Endodermal cell (in vitro differentiated cells): ENCODE measurements around the gene WDFY2. TPM values are rescaled to one million over a fixed set of nuclear protein-coding genes. Genes with fewer than 3 reads are reported as not detected.

ENCODE experiments used
- DNase-seq: peaks from one replicate; pipeline ENCODE4 v3.0.0-alpha.2; 2017
- H3K27ac ChIP-seq: 2 replicates; pipeline ENCODE4 v1.5.1; 2013; ENCODE audit warnings: mild to moderate bottlenecking, low read depth, low read length, moderate library complexity
- H3K27me3 ChIP-seq: 2 replicates; pipeline ENCODE4 v1.6.1; 2013; ENCODE audit warnings: mild to moderate bottlenecking, low read length, moderate library complexity; ENCODE audit not compliant: insufficient read depth, control insufficient read depth, poor library complexity, severe bottlenecking
- H3K36me3 ChIP-seq: 2 replicates; pipeline ENCODE4 v1.7.0; 2013; ENCODE audit warnings: mild to moderate bottlenecking, low read length, moderate library complexity; ENCODE audit not compliant: control insufficient read depth, insufficient read depth
- H3K4me1 ChIP-seq: one replicate; pipeline ENCODE4 v1.7.0; 2013; ENCODE audit warnings: low read length; ENCODE audit not compliant: control insufficient read depth, insufficient read depth
- H3K4me3 ChIP-seq: 2 replicates; pipeline ENCODE4 v1.5.1; 2013; ENCODE audit warnings: mild to moderate bottlenecking, low read length, moderate library complexity
- H3K9ac ChIP-seq: 2 replicates; pipeline ENCODE4 v1.6.1; 2013; ENCODE audit warnings: mild to moderate bottlenecking, low read length, moderate library complexity; ENCODE audit not compliant: poor library complexity, severe bottlenecking; ENCODE audit errors: extremely low read depth
- H3K9me3 ChIP-seq: 2 replicates; pipeline ENCODE4 v1.6.1; 2013; ENCODE audit warnings: mild to moderate bottlenecking, low read length, moderate library complexity; ENCODE audit not compliant: control insufficient read depth
- H3K27ac Mint-ChIP-seq: 2 replicates; pipeline ENCODE4 v1.8.0; 2020; ENCODE audit warnings: mixed read lengths
- H3K27me3 Mint-ChIP-seq: 2 replicates; pipeline ENCODE4 v1.8.0; 2021; ENCODE audit warnings: mild to moderate bottlenecking, mixed read lengths; ENCODE audit not compliant: insufficient read depth
- H3K36me3 Mint-ChIP-seq: 2 replicates; pipeline ENCODE4 v1.8.0; 2020; ENCODE audit warnings: low read depth, mixed read lengths
- H3K4me1 Mint-ChIP-seq: 2 replicates; pipeline ENCODE4 v1.8.0; 2020; ENCODE audit warnings: mixed read lengths
- H3K4me3 Mint-ChIP-seq: 2 replicates; pipeline ENCODE4 v1.8.0; 2020; ENCODE audit warnings: mild to moderate bottlenecking, moderate library complexity, mixed read lengths
- H3K9me3 Mint-ChIP-seq: 2 replicates; pipeline ENCODE4 v1.8.0; 2020; ENCODE audit warnings: mild to moderate bottlenecking, mixed read lengths
- WGBS, 2 experiments: methylation state at CpG; one replicate each; pipeline versions ENCODE4 v1.1.5 to v1.1.7; 2013; ENCODE audit warnings: missing lambda C conversion rate in 2 of 2, mixed read lengths in 1 of 2; ENCODE audit not compliant: insufficient coverage in 1 of 2, insufficient read length in 1 of 2; 5-methylcytosine and 5-hydroxymethylcytosine counted together
- total RNA-seq, 2 donors: library from RNA; stranded (reverse); fragmentation: NEBNext Ultra II Directional in 1 of 2; extraction: Animal tissue kit (Norgen Biotek cat#: 25700) in 1 of 2; gene quantifications; 2 replicates in 1 of 2; 3 replicates in 1 of 2; pipeline ENCODE4 v1.2.1, GENCODE V29; 2021
- TF ChIP-seq, protein P1 (sequence below): fragments of 200-600 bp; sonication (generic); conservative IDR thresholded peaks from 2 replicates; pipeline ENCODE4 v1.5.0; 2021; ENCODE audit warnings: antibody characterized with exemption, mild to moderate bottlenecking

Gene WDFY2
- total RNA-seq, 2 donors from 2014 or later: 20.6 to 28.0 TPM

DNA sequence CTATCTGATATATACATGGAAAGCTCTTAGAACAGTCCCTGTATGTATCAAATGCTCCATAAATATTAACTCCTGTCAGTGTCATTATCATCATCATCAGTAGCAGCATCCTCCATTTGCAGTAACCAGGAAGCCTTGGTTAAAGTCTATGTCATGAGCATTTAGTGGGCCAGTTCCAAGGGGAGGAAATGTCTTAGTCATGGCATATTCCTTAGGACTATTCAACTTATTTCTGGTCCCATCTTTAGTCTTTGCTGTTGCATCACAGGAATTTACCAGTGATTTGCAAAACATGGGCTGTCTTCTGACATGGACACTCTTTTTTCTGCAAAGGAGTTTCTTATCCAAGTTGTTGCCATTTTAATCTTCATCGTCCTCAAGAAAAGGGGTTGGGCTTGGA, 98.4 kb downstream of the WDFY2 start:
- no peaks in the 10 kb centered on the region for H3K27me3 ChIP-seq
- no peaks in the 10 kb centered on the region for H3K9me3 ChIP-seq
- no peak for DNase-seq
- no peak overlapping the region for H3K4me3 ChIP-seq
- H3K27ac Mint-ChIP-seq: no peak overlapping the region
- no peaks in the 10 kb centered on the region for H3K9me3 Mint-ChIP-seq
- H3K27ac ChIP-seq: no peak overlapping the region
- no peak overlapping the region for H3K4me3 Mint-ChIP-seq
- no peaks in the 10 kb centered on the region for H3K27me3 Mint-ChIP-seq
- no peak overlapping the region for H3K9ac ChIP-seq
- H3K36me3 Mint-ChIP-seq: peaks cover 2% of the 10 kb centered on the region
- H3K36me3 ChIP-seq: no peaks in the 10 kb centered on the region
- WGBS, 2 experiments: 94 to 100% methylated on average over 1 of the region's 1 CpG
- H3K4me1 Mint-ChIP-seq: peaks cover 24% of the 10 kb centered on the region
- H3K4me1 ChIP-seq: no peaks in the 10 kb centered on the region
- TF ChIP-seq, protein P1, sequence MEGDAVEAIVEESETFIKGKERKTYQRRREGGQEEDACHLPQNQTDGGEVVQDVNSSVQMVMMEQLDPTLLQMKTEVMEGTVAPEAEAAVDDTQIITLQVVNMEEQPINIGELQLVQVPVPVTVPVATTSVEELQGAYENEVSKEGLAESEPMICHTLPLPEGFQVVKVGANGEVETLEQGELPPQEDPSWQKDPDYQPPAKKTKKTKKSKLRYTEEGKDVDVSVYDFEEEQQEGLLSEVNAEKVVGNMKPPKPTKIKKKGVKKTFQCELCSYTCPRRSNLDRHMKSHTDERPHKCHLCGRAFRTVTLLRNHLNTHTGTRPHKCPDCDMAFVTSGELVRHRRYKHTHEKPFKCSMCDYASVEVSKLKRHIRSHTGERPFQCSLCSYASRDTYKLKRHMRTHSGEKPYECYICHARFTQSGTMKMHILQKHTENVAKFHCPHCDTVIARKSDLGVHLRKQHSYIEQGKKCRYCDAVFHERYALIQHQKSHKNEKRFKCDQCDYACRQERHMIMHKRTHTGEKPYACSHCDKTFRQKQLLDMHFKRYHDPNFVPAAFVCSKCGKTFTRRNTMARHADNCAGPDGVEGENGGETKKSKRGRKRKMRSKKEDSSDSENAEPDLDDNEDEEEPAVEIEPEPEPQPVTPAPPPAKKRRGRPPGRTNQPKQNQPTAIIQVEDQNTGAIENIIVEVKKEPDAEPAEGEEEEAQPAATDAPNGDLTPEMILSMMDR: no peak

DNA sequence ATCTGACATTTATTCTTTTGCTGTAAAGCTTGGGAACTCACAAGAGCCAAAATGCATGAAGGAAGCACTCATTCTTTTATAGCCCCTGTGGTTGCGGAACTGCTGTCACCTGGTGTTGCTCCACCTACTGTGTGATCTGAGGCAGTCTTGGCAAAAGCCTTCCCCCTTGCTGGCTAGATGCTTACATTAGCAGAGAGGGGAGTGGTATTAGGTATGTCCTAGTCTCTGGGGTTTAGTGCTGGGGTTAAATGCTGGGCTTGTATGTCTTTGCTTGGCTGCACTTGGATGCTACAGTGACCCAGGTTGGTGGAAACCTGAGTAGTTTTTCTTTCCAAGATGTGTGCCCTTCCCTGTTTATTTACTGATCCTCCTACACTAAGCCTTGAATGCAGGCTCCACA, 99.3 kb downstream of the WDFY2 start:
- Mint-ChIP-seq H3K4me1 (peaks cover 33% of the 10 kb centered on the region), H3K9me3 (no peaks in the 10 kb centered on the region), H3K27ac (no peak overlapping the region), H3K4me3 (no peak overlapping the region), H3K27me3 (no peaks in the 10 kb centered on the region), H3K36me3 (peaks cover 2% of the 10 kb centered on the region)
- 88 to 100% methylated on average over 1 of the region's 1 CpG for WGBS, 2 experiments
- no peaks in the 10 kb centered on the region for H3K36me3 ChIP-seq
- H3K4me3 ChIP-seq: no peak overlapping the region
- no peak overlapping the region for H3K9ac ChIP-seq
- TF ChIP-seq, protein P1: peak; percentile 40
- H3K27ac ChIP-seq: no peak overlapping the region
- DNase-seq: peak; percentile 61
- no peaks in the 10 kb centered on the region for H3K4me1 ChIP-seq
- no peaks in the 10 kb centered on the region for H3K9me3 ChIP-seq
- no peaks in the 10 kb centered on the region for H3K27me3 ChIP-seq

DNA sequence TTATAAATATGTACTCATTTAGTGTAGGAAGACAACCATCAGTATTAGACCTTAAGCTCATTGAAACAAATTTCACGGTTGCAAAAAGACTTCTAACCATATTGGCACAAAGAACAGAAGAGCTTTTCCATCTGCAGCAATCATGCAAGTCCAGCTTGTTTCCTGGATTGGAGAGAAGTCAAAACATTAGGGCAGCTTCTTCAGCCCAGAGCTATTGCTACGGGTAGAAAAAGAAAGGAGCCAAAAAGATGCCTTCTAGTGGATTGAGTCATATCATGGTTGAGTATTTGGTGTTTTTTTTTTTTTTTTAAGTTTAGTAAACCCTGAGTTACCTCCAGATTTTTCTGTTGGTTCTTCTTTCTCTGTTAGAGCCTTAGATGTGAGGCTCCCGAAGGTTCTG, 99.8 kb downstream of the WDFY2 start:
- peaks cover 36% of the 10 kb centered on the region for H3K4me1 Mint-ChIP-seq
- Histone ChIP-seq H3K4me1 (peaks cover under 1% of the 10 kb centered on the region), H3K36me3 (no peaks in the 10 kb centered on the region), H3K9ac (no peak overlapping the region), H3K27ac (no peak overlapping the region), H3K4me3 (no peak overlapping the region), H3K9me3 (no peaks in the 10 kb centered on the region), H3K27me3 (no peaks in the 10 kb centered on the region)
- H3K27ac Mint-ChIP-seq: no peak overlapping the region
- DNase-seq: no peak
- H3K36me3 Mint-ChIP-seq: peaks cover 2% of the 10 kb centered on the region
- H3K4me3 Mint-ChIP-seq: no peak overlapping the region
- H3K9me3 Mint-ChIP-seq: no peaks in the 10 kb centered on the region
- TF ChIP-seq, protein P1: no peak
- H3K27me3 Mint-ChIP-seq: no peaks in the 10 kb centered on the region
- WGBS, 2 experiments: 85 to 90% methylated on average over 1 to 3 of the region's 3 CpGs
